Muscle of leg (tissue), 11 donors: ENCODE data around the gene ZDHHC14. TPM values are rescaled to one million over a fixed set of nuclear protein-coding genes. Genes with fewer than 3 reads are reported as not detected.
"Not testable (repeated sequence)": the region's sequence is repeated elsewhere in the genome, so short reads cannot be mapped to it uniquely, and the experiment has no call there.

Experiments used
- DNase-seq: peaks from one replicate; pipeline ENCODE4 v3.0.0; 2013
- H3K27ac ChIP-seq: one replicate; pipeline ENCODE4 v1.5.1; 2013; ENCODE audit warnings: mild to moderate bottlenecking, low read length, control low read depth
- H3K27me3 ChIP-seq: one replicate; pipeline ENCODE4 v1.6.1; 2013; ENCODE audit warnings: low read length; ENCODE audit not compliant: control insufficient read depth, insufficient read depth
- H3K36me3 ChIP-seq: one replicate; pipeline ENCODE4 v1.6.1; 2013; ENCODE audit warnings: low read length; ENCODE audit not compliant: control insufficient read depth, insufficient read depth
- H3K4me1 ChIP-seq: one replicate; pipeline ENCODE4 v1.6.1; 2013; ENCODE audit warnings: low read length; ENCODE audit not compliant: control insufficient read depth, insufficient read depth
- H3K4me3 ChIP-seq: one replicate; pipeline ENCODE4 v1.5.1; 2013; ENCODE audit warnings: low read length, control low read depth
- H3K9me3 ChIP-seq: replicated peaks from 2 replicates; pipeline ENCODE4 v1.6.1; 2013; ENCODE audit warnings: low read depth, low read length; ENCODE audit not compliant: control insufficient read depth
- WGBS: methylation state at CpG from one replicate; pipeline ENCODE4 v1.1.5; 2013; ENCODE audit warnings: missing lambda C conversion rate; ENCODE audit not compliant: insufficient coverage; 5-methylcytosine and 5-hydroxymethylcytosine counted together
- polyA plus RNA-seq, 8 donors: library from polyadenylated mRNA; unstranded; fragments of 120-200 nt; gene quantifications; one replicate each; pipeline versions ENCODE4 v1.2.1 to v1.2.3, GENCODE V29; 2013; ENCODE audit warnings: inconsistent platforms in 1 of 8, low replicate concordance in 1 of 8; ENCODE audit not compliant: insufficient read length in 8 of 8, insufficient read depth in 1 of 8
- total RNA-seq: library from RNA; stranded (reverse); fragments of 120-200 nt; gene quantifications from one replicate; pipeline ENCODE4 v1.2.4, GENCODE V29; 2013

Gene ZDHHC14
- total and polyA plus RNA-seq, 9 donors, result 3.4 to 8.9 (median 5.7) TPM

GRCh38 chr6:157390273-157391060, 9.5 kb downstream of the ZDHHC14 start:
- Histone ChIP-seq H3K4me1 (no peaks in the 10 kb centered on the region), H3K27me3 (no peaks in the 10 kb centered on the region)
- WGBS, result no CpG with 5 or more reads among the region's 4 CpGs

GRCh38 chr6:157392927-157393668, 12.1 kb downstream of the ZDHHC14 start:
- DNase-seq, result no peak
- WGBS, result 20% methylated on average over 1 of the region's 14 CpGs
- H3K27me3 ChIP-seq, result no peaks in the 10 kb centered on the region
- H3K4me3 ChIP-seq, result no peak overlapping the region
- H3K4me1 ChIP-seq, result no peaks in the 10 kb centered on the region
- no peaks in the 10 kb centered on the region for H3K36me3 ChIP-seq
- no peak overlapping the region for H3K27ac ChIP-seq
- peaks cover 14% of the 10 kb centered on the region for H3K9me3 ChIP-seq

More at GRCh38 chr6:157390273-157391060, 9.5 kb downstream of the ZDHHC14 start:
- H3K27ac ChIP-seq, result no peak overlapping the region
- no peak for DNase-seq
- H3K9me3 ChIP-seq, result peaks cover 14% of the 10 kb centered on the region
- no peaks in the 10 kb centered on the region for H3K36me3 ChIP-seq
- H3K4me3 ChIP-seq, result no peak overlapping the region

GRCh38 chr6:157393669-157394327, 12.8 kb downstream of the ZDHHC14 start:
- H3K27me3 ChIP-seq, result no peaks in the 10 kb centered on the region
- H3K4me3 ChIP-seq, result no peak overlapping the region
- no peak overlapping the region for H3K27ac ChIP-seq
- no peaks in the 10 kb centered on the region for H3K36me3 ChIP-seq
- no peak for DNase-seq
- H3K4me1 ChIP-seq, result no peaks in the 10 kb centered on the region
- WGBS, result 55% methylated on average over 2 of the region's 6 CpGs
- peaks cover 14% of the 10 kb centered on the region for H3K9me3 ChIP-seq

GRCh38 chr6:157395199-157395598, 14.2 kb downstream of the ZDHHC14 start:
- 100% methylated on average over 8 of the region's 11 CpGs for WGBS
- not testable (repeated sequence) for H3K4me1 ChIP-seq, H3K27ac ChIP-seq, H3K36me3 ChIP-seq, H3K27me3 ChIP-seq, DNase-seq, H3K4me3 ChIP-seq, H3K9me3 ChIP-seq

GRCh38 chr6:157396026-157396425, 15.0 kb downstream of the ZDHHC14 start:
- no peaks in the 10 kb centered on the region for H3K36me3 ChIP-seq
- no peak overlapping the region for H3K4me3 ChIP-seq
- H3K27ac ChIP-seq, result no peak overlapping the region
- H3K27me3 ChIP-seq, result no peaks in the 10 kb centered on the region
- DNase-seq, result no peak
- H3K4me1 ChIP-seq, result no peaks in the 10 kb centered on the region
- peaks cover 5% of the 10 kb centered on the region for H3K9me3 ChIP-seq
- 80% methylated on average over 3 of the region's 3 CpGs for WGBS

GRCh38 chr6:157397660-157398059, 16.7 kb downstream of the ZDHHC14 start:
- Histone ChIP-seq H3K36me3 (no peaks in the 10 kb centered on the region), H3K4me1 (no peaks in the 10 kb centered on the region), H3K27me3 (no peaks in the 10 kb centered on the region), H3K9me3 (no peaks in the 10 kb centered on the region), H3K4me3 (no peak overlapping the region), H3K27ac (no peak overlapping the region)
- no peak for DNase-seq
- 61% methylated on average over 4 of the region's 9 CpGs for WGBS

GRCh38 chr6:157398151-157398550, 17.2 kb downstream of the ZDHHC14 start:
- 13% methylated on average over 1 of the region's 2 CpGs for WGBS
- no peaks in the 10 kb centered on the region for H3K4me1 ChIP-seq
- no peaks in the 10 kb centered on the region for H3K27me3 ChIP-seq
- no peak for DNase-seq
- H3K36me3 ChIP-seq, result no peaks in the 10 kb centered on the region
- no peaks in the 10 kb centered on the region for H3K9me3 ChIP-seq
- H3K27ac ChIP-seq, result no peak overlapping the region
- no peak overlapping the region for H3K4me3 ChIP-seq

- WGBS, result 73% methylated on average over 7 of the region's 7 CpGs
- no peak overlapping the region for H3K27ac ChIP-seq
- no peaks in the 10 kb centered on the region for H3K9me3 ChIP-seq
- no peak overlapping the region for H3K4me3 ChIP-seq
- no peaks in the 10 kb centered on the region for H3K4me1 ChIP-seq
- no peak for DNase-seq
- H3K27me3 ChIP-seq, result no peaks in the 10 kb centered on the region
- no peaks in the 10 kb centered on the region for H3K36me3 ChIP-seq
These were observed 19.7 kb downstream of the ZDHHC14 start for GRCh38 chr6:157400676-157401075.

- Histone ChIP-seq H3K4me3 (no peak overlapping the region), H3K27ac (no peak overlapping the region), H3K4me1 (no peaks in the 10 kb centered on the region), H3K9me3 (no peaks in the 10 kb centered on the region), H3K36me3 (no peaks in the 10 kb centered on the region), H3K27me3 (no peaks in the 10 kb centered on the region)
- no peak for DNase-seq
- WGBS, result 96% methylated on average over 6 of the region's 6 CpGs
These were observed 20.8 kb downstream of the ZDHHC14 start for GRCh38 chr6:157401734-157402338.
